Epithelial cell of umbilical artery (primary cell): Measurements from ENCODE around the gene TAPBPL. TPM values are rescaled to one million over a fixed set of nuclear protein-coding genes. Genes with fewer than 3 reads are reported as not detected.

ENCODE experiments used
- total RNA-seq: library from RNA; depleted of rRNA; stranded (reverse); fragments of >200 nt; gene quantifications from 2 replicates; pipeline ENCODE4 v1.2.3, GENCODE V29; 2014

TAPBPL gene, protein sequence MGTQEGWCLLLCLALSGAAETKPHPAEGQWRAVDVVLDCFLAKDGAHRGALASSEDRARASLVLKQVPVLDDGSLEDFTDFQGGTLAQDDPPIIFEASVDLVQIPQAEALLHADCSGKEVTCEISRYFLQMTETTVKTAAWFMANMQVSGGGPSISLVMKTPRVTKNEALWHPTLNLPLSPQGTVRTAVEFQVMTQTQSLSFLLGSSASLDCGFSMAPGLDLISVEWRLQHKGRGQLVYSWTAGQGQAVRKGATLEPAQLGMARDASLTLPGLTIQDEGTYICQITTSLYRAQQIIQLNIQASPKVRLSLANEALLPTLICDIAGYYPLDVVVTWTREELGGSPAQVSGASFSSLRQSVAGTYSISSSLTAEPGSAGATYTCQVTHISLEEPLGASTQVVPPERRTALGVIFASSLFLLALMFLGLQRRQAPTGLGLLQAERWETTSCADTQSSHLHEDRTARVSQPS
- total RNA-seq: 3.9 and 6.8 TPM in 2 replicates

DNA sequence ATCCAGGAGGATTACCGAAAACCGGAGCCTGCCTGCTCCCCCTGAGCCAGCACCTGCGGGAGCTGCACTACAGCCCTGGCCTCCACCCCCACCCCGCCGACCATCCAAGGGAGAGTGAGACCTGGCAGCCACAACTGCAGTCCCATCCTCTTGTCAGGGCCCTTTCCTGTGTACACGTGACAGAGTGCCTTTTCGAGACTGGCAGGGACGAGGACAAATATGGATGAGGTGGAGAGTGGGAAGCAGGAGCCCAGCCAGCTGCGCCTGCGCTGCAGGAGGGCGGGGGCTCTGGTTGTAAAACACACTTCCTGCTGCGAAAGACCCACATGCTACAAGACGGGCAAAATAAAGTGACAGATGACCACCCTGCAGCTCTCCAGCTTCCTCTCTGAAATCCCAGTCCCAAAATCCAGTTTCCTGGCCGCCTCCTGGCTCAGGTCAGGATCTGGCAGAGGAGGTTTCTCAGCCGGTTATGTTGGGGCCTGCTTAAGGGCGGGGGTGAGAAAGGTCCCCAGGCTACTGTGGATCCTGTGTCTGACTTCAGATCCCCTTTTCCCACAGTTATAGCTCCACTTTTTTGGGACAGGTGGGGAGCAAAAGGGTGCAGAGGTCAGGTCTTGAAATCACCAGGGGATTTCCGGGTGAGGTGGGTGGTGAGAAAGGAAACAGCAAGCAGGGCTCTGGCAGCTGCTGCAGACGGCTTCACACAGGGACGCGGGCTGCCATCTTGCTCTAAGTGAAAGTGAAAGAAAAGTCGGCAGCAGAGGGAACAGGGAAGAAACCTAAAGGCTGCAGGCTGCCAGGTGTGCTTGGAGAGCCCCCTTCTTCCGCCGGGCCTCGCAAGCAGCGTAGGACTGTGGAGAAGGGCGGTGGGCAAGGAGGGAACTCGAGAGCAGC, at the start of gene TAPBPL:
Gene TAPBPL, plus strand, starts transcription at position 695 of the 897 bp plus-strand sequence. CDS start 207 bp downstream, outside the sequence.

DNA sequence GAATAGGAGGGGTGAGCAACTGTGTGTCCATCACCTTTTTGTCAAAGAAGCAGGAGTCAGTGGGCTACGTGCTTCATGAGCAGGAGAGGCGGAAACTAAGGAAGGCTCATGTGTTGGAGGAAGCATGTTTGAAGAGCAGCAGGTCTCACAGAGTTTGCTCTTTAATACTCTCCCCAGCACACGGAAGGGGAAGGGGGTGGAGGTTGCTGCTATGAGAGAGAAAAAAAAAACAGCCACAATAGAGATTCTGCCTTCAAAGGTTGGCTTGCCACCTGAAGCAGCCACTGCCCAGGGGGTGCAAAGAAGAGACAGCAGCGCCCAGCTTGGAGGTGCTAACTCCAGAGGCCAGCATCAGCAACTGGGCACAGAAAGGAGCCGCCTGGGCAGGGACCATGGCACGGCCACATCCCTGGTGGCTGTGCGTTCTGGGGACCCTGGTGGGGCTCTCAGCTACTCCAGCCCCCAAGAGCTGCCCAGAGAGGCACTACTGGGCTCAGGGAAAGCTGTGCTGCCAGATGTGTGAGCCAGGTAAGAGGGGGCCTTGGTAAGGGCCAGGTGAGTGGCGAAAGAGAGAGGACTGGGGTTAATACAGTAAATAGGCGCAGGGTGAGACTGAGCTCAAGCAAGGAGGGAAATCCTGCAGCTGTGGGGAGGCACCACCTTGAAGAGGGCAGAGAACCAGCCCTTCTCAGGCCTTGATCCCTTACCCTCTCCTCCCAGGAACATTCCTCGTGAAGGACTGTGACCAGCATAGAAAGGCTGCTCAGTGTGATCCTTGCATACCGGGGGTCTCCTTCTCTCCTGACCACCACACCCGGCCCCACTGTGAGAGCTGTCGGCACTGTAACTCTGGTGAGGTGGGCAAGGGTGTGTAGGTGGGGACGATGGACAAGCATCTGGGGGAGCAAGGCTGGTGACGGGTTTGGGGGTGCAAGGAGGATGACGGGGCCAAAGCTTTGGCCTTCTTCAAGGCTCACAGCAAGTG, 6.8 kb upstream of the TAPBPL start, which contains the start of gene CD27:
Gene CD27, plus strand, starts transcription at position 252 of the 985 bp plus-strand sequence. Its CDS starts 141 bp downstream, at position 393.

DNA sequence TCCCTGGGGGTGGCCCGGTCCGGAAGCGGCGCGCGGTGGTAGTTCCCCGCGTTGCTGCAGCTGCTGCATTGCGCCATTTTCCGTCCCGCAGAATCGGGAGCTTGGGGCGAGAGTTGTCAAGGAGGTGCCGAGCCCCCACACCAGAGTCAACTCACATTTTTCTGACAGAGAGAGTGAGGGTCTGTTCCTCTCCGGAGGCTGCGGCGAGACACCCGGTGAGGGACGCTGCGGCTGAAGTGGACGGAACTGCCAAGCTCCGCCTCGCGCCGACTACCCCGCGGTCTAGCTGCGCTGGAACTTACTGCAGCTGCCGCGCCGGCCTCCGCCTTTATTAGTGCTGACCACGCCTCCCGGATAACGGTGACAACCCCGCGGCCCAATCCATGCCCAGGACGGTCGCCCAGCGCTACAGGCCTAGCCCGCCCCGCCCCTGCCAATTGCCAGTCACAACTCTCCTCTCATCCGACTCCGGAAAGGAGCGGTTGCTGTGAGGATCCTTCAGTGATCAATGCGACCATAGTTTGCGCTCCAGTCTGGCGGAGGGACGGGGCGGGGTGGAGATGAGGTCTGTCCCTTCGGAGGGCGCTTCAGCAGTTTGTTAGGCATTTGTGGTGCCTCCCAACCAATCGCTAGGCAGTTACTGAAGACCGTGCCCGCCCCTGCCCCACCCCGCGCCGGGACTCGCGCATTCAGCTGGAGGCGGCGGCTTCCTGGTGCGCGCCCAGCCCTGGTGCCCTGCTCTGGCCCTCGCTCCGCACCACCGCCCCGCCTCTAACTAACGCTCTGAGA, 18.7 kb downstream of the TAPBPL start, which contains the start of gene VAMP1:
Gene VAMP1, minus strand, starts transcription at position 303 of the 789 bp plus-strand sequence. Its CDS starts 146 bp downstream, at position 157.

DNA sequence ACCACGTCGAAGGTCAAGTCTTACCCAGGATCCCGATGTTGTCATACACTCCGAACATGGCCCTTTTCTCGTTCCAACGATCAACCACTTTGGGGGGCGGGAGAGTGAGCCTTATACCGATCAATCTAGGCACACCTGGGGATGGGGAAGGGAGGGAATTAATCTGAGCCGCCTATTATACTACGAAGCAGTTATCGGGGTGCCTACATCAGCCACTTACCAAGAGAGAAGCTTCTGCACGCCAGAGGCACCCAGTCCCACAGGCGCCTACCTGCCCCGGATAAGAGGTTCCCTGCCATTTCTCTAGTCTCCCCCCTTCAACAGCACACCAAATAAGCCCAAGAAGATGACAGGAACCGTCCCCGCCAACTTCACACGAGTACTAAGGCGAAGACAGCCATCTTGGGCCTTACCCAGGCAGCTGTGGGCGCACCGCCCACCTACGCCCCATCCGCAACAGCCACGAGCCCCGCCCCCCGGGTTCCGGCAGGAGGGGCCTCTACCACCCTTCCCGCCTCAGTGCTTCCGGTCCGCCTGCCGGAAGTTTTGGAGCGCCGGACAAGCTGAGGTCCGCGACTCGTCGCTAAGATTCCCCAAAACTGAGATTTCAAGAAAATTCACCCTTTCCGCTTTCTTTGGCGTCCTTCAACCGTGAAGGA, 41.1 kb downstream of the TAPBPL start, which contains the start of gene MRPL51:
Gene MRPL51, minus strand, starts transcription at position 425 of the 659 bp plus-strand sequence. Its CDS starts 126 bp downstream, at position 299.

DNA sequence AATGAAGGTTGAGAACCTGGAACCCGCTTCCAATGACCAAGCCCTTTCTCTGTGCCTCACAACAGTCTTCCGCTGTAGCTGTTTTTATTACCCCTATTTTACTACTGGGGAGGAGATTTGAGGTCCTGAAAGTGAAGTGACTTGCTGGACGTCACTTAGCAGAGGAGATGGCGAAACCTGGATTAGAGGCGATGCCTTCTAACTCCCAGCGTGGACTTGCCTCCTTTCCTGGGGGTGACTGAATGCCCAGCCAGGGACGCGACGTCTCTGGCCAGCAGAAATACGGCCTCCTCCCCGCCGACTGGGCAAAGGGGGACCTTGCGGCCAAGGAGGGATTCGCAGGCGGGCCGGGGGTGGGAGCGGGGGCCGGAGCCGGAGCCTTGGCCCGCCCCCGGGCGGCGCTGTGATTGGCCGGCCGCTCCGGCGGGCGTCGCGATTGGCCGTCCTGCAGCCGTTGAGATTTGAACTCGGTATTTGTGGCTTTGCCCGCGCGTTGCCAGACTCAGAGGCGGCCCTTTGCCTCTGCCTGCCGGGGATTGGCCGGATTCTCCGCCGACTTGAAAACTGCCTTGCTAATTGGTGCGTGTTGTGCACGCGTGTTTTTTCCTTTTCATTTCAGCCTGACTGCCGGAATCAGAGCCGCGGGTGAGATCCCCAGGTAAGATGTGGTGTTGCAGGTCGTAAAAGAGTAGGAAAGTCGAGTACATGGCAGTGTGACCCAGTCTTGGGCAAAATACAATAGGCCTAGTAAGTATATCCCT, 41.8 kb downstream of the TAPBPL start, which contains the start of gene NCAPD2:
Gene NCAPD2, plus strand, starts transcription at position 606 of the 761 bp plus-strand sequence. CDS start 997 bp downstream, outside the sequence.

Other genes with a start within 250 kb of the TAPBPL start
- gene PLEKHG6, start 141.4 kb upstream of the TAPBPL start, total RNA-seq: not detected in 2 replicates
- 36.5 and 44.5 TPM in 2 replicates for gene TNFRSF1A, start 110.0 kb upstream of the TAPBPL start, total RNA-seq
- gene SCNN1A, start 76.5 kb upstream of the TAPBPL start, total RNA-seq: under 0.01 TPM in 1 of 2 replicates, not detected in the other
- 25.7 and 32.7 TPM in 2 replicates for gene LTBR, start 67.9 kb upstream of the TAPBPL start, total RNA-seq
- gene CD27, start 7.1 kb upstream of the TAPBPL start, total RNA-seq: not detected in 2 replicates
- 2.3 and 2.7 TPM in 2 replicates for gene VAMP1, start 18.6 kb downstream of the TAPBPL start, total RNA-seq
- gene MRPL51, start 41.2 kb downstream of the TAPBPL start, total RNA-seq: 109 and 117 TPM in 2 replicates
- gene NCAPD2, start 42.1 kb downstream of the TAPBPL start, total RNA-seq: 44.8 and 62.3 TPM in 2 replicates
- 4,775 and 7,237 TPM in 2 replicates for gene GAPDH, start 82.5 kb downstream of the TAPBPL start, total RNA-seq
- 7.6 and 7.8 TPM in 2 replicates for gene IFFO1, start 104.0 kb downstream of the TAPBPL start, total RNA-seq
- gene NOP2, start 116.2 kb downstream of the TAPBPL start, total RNA-seq: 21.4 and 33.9 TPM in 2 replicates
- gene CHD4, start 155.3 kb downstream of the TAPBPL start, total RNA-seq: 143 and 200 TPM in 2 replicates
- not detected in 2 replicates for gene LPAR5, start 183.9 kb downstream of the TAPBPL start, total RNA-seq
- gene ACRBP, start 195.4 kb downstream of the TAPBPL start, total RNA-seq: 0.32 and 0.46 TPM in 2 replicates
- gene ING4, start 211.1 kb downstream of the TAPBPL start, total RNA-seq: 36.7 and 52.1 TPM in 2 replicates
- gene ZNF384, start 237.3 kb downstream of the TAPBPL start, total RNA-seq: 7.1 and 8.8 TPM in 2 replicates
- gene PIANP, start 248.8 kb downstream of the TAPBPL start, total RNA-seq: under 0.01 TPM in 1 of 2 replicates, not detected in the other